ENCODE results near the gene RBM33. TPM values are rescaled to one million over a fixed set of nuclear protein-coding genes. Genes with fewer than 3 reads are reported as not detected.
A peak's percentile ranks its signal among the peaks of the same experiment; 100 is the strongest.

The RBM33 gene
- polyA plus RNA-seq, 1 donor (not counting 4 experiments of a cell fraction or from before 2014, with no cell fraction given), result 8.9 TPM

- Histone ChIP-seq H2AFZ (ENCODE audit: control insufficient read depth, low read length) (no peak overlapping the region), H3K4me3 (ENCODE audit: control insufficient read depth in 2 of 3, extremely low read depth in 1 of 3, insufficient read depth in 2 of 3, low read depth in 1 of 3, low read length in 3 of 3) (no peak overlapping the region), H3K4me2 (ENCODE audit: control insufficient read depth, extremely low read depth, insufficient read depth, low read depth, low read length) (peak overlapping the region; percentile 31), H3K79me2 (ENCODE audit: control insufficient read depth, insufficient read depth, low read length) (peaks cover 72% of the 10 kb centered on the region), H3K4me1 (ENCODE audit: control insufficient read depth, extremely low read depth, insufficient read depth, low read length) (peaks cover 15% of the 10 kb centered on the region), H3K9me1 (ENCODE audit: control insufficient read depth, extremely low read depth, insufficient read depth, low read length) (peaks cover 3% of the 10 kb centered on the region), H3K36me3 (ENCODE audit: control insufficient read depth in 2 of 2, extremely low read depth in 1 of 2, insufficient read depth in 2 of 2, low read length in 2 of 2) (peaks cover 0 to 3% of the 10 kb centered on the region in 2 experiments), H3K9ac (ENCODE audit: control insufficient read depth, extremely low read depth, insufficient read depth, low read length) (no peak overlapping the region), H3K9me3 (ENCODE audit: control insufficient read depth, low read depth, low read length) (no peaks in the 10 kb centered on the region), H3K27ac (ENCODE audit: control insufficient read depth, insufficient read depth, low read length) (no peak overlapping the region), H3K27me3 (ENCODE audit: control insufficient read depth, extremely low read depth, insufficient read depth, low read length) (no peaks in the 10 kb centered on the region), H4K20me1 (ENCODE audit: control insufficient read depth, extremely low read depth, insufficient read depth, low read length) (peaks cover 16% of the 10 kb centered on the region)
- dilution Hi-C loops (cut with MboI; ENCODE audit: extremely low pct_ligation_motif_present, low sequenced_read_pairs), result no loop called here
- no peak for DNase-seq (ENCODE audit: low read depth, low spot score)
- no peak for FAIRE-seq
- no peak for TF ChIP-seq EZH2 (IDR thresholded peaks at IDR 0.05; ENCODE audit: low read length)
- no peak for TF ChIP-seq CTCF (optimal IDR thresholded peaks at IDR 0.05 in 1 of 3, IDR thresholded peaks at IDR 0.05 in 1 of 3, conservative IDR thresholded peaks at IDR 0.05 in 1 of 3; ENCODE audit: extremely low read depth in 1 of 3, insufficient read depth in 2 of 3, low read length in 3 of 3)
These were observed 109.0 kb downstream of the RBM33 start for GRCh38 chr7:155753446-155753965.

DNA sequence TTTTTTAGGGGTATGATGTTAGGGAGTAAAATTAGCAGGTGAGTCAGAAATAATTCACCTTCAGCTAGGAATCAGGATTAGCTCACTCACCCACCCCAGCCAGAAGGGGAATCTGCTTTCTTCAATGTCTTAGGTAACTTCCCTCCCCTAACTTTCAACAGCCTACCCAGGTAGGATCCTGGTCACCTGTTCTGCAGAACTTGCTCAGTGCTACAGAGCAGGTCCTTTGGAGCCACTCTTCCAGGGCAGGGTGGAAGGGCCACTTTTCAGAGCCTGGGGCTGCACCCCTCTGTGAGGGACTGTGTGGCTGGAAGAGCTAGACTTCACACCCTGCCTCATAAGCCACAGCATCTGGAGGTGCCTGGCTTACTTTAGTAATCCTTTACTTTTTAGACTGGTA is 109.7 kb downstream of the RBM33 start:
- dilution Hi-C loops (cut with MboI; ENCODE audit: extremely low pct_ligation_motif_present, low sequenced_read_pairs), result no loop called here
- Histone ChIP-seq H4K20me1 (ENCODE audit: control insufficient read depth, extremely low read depth, insufficient read depth, low read length) (peaks cover 16% of the 10 kb centered on the region), H3K4me2 (ENCODE audit: control insufficient read depth, extremely low read depth, insufficient read depth, low read depth, low read length) (no peak overlapping the region), H3K9me3 (ENCODE audit: control insufficient read depth, low read depth, low read length) (no peaks in the 10 kb centered on the region), H3K36me3 (ENCODE audit: control insufficient read depth in 2 of 2, extremely low read depth in 1 of 2, insufficient read depth in 2 of 2, low read length in 2 of 2) (peaks cover 0 to 3% of the 10 kb centered on the region in 2 experiments), H3K9ac (ENCODE audit: control insufficient read depth, extremely low read depth, insufficient read depth, low read length) (no peak overlapping the region), H2AFZ (ENCODE audit: control insufficient read depth, low read length) (no peak overlapping the region), H3K27ac (ENCODE audit: control insufficient read depth, insufficient read depth, low read length) (no peak overlapping the region), H3K9me1 (ENCODE audit: control insufficient read depth, extremely low read depth, insufficient read depth, low read length) (peaks cover 3% of the 10 kb centered on the region), H3K27me3 (ENCODE audit: control insufficient read depth, extremely low read depth, insufficient read depth, low read length) (no peaks in the 10 kb centered on the region), H3K4me3 (ENCODE audit: control insufficient read depth in 2 of 3, extremely low read depth in 1 of 3, insufficient read depth in 2 of 3, low read depth in 1 of 3, low read length in 3 of 3) (no peak overlapping the region), H3K4me1 (ENCODE audit: control insufficient read depth, extremely low read depth, insufficient read depth, low read length) (peaks cover 15% of the 10 kb centered on the region), H3K79me2 (ENCODE audit: control insufficient read depth, insufficient read depth, low read length) (peaks cover 70% of the 10 kb centered on the region)
- DNase-seq (ENCODE audit: low read depth, low spot score), result no peak
- TF ChIP-seq EZH2 (IDR thresholded peaks at IDR 0.05; ENCODE audit: low read length), result no peak
- TF ChIP-seq CTCF (optimal IDR thresholded peaks at IDR 0.05 in 1 of 3, IDR thresholded peaks at IDR 0.05 in 1 of 3, conservative IDR thresholded peaks at IDR 0.05 in 1 of 3; ENCODE audit: extremely low read depth in 1 of 3, insufficient read depth in 2 of 3, low read length in 3 of 3), result no peak
- FAIRE-seq, result no peak
